OCI-LY7 (cell line): ENCODE data around the gene SLC9A3. TPM values are rescaled to one million over a fixed set of nuclear protein-coding genes. Genes with fewer than 3 reads are reported as not detected.

Experiments used
- BruUV-seq: library from RNA; stranded (reverse); fragments of 400-500 nt; replicated peaks from 2 replicates; lab custom pipeline; 2021; lab: Mats Ljungman, UMichigan
- CTCF ChIA-PET: fragments of 300-600 bp; sonication (Branson Sonifier 250); formaldehyde crosslinking; loops from one replicate; lab custom pipeline; 2022; ENCODE audit warnings: antibody characterized with exemption; ENCODE audit not compliant: unreplicated experiment; lab: Charles Lee
- POLR2A ChIA-PET: fragments of 300-600 bp; sonication (Branson Sonifier 250); formaldehyde crosslinking; loops from one replicate; lab custom pipeline; 2022; ENCODE audit warnings: antibody characterized with exemption; lab: Charles Lee
- DNase-seq: peaks from one replicate; pipeline ENCODE4 v3.0.0-alpha.2; 2015; ENCODE audit warnings: low spot score
- H2AFZ ChIP-seq: fragments of 200-600 bp; sonication (generic), shearing (Covaris generic); 2 replicates; pipeline ENCODE4 v1.6.1; 2014; ENCODE audit warnings: mild to moderate bottlenecking, antibody characterized with exemption, low read length, moderate library complexity
- H3K27ac ChIP-seq: fragments of 200-600 bp; sonication (generic); 2 replicates; pipeline ENCODE4 v1.5.1; 2014; ENCODE audit warnings: mixed run types, low read depth, mild to moderate bottlenecking, moderate library complexity, low read length, inconsistent platforms; ENCODE audit not compliant: poor library complexity, severe bottlenecking
- H3K36me3 ChIP-seq: fragments of 200-600 bp; sonication (generic); 2 replicates; pipeline ENCODE4 v1.6.1; 2014; ENCODE audit warnings: mild to moderate bottlenecking, antibody characterized with exemption, low read length, moderate library complexity, mixed read lengths; ENCODE audit not compliant: insufficient read depth
- H3K4me1 ChIP-seq: fragments of 200-600 bp; sonication (generic); 2 replicates; pipeline ENCODE4 v1.5.1; 2014; ENCODE audit warnings: mild to moderate bottlenecking, low read length; ENCODE audit not compliant: insufficient read depth, poor library complexity, severe bottlenecking
- H3K4me2 ChIP-seq: fragments of 200-600 bp; sonication (generic); 2 replicates; pipeline ENCODE4 v1.6.1; 2014; ENCODE audit warnings: mild to moderate bottlenecking, low read length
- H3K4me3 ChIP-seq: fragments of 200-600 bp; sonication (generic); 2 replicates; pipeline ENCODE4 v1.5.1; 2014; ENCODE audit warnings: mild to moderate bottlenecking, low read depth, low read length; ENCODE audit not compliant: poor library complexity, severe bottlenecking
- H3K79me2 ChIP-seq: fragments of 200-600 bp; sonication (generic); 2 replicates; pipeline ENCODE4 v1.6.1; 2016; ENCODE audit warnings: low read depth, mild to moderate bottlenecking, low read length, moderate library complexity, mixed read lengths; ENCODE audit not compliant: insufficient read depth
- H3K9me2 ChIP-seq: fragments of 200-600 bp; sonication (generic); 2 replicates; pipeline ENCODE4 v1.6.1; 2016; ENCODE audit warnings: mild to moderate bottlenecking, low read length, mixed read lengths; ENCODE audit not compliant: insufficient read depth
- H3K9me3 ChIP-seq: fragments of 200-600 bp; sonication (generic); 2 replicates; pipeline ENCODE4 v1.6.1; 2014; ENCODE audit warnings: mild to moderate bottlenecking, mixed run types, low read length, mixed read lengths
- H4K20me1 ChIP-seq: fragments of 200-600 bp; sonication (generic); 2 replicates; pipeline ENCODE4 v1.6.1; 2014; ENCODE audit warnings: mild to moderate bottlenecking, antibody characterized with exemption, low read length, moderate library complexity, mixed read lengths; ENCODE audit not compliant: insufficient read depth
- EZH2phosphoT487 ChIP-seq: fragments of 200-600 bp; sonication (generic); IDR thresholded peaks from 2 replicates; pipeline ENCODE4 v1.6.1; 2018; ENCODE audit warnings: low read depth, borderline replicate concordance, mild to moderate bottlenecking, mixed run types, antibody characterized with exemption, low read length, moderate library complexity, mixed read lengths
- intact Hi-C: fragments of 100-400 bp; cut with micrococcal nuclease; formaldehyde crosslinking; loops from one replicate; pipeline ENCODE4 v1.10.0; 2022; ENCODE audit not compliant: unreplicated experiment
- total RNA-seq, 2 experiments: library from RNA; depleted of rRNA in 1 of 2; stranded (reverse); fragments of >200 nt in 1 of 2; shearing (Covaris generic) in 1 of 2; gene quantifications; 2 replicates each; pipeline ENCODE4 v1.2.3, GENCODE V29; 2014 to 2022
- TF ChIP-seq, protein P1 (sequence below): fragments of 200-600 bp; sonication (generic); conservative IDR thresholded peaks from 2 replicates; pipeline ENCODE4 v1.5.1; 2014; ENCODE audit warnings: mild to moderate bottlenecking, antibody characterized with exemption, low read length, moderate library complexity, mixed read lengths

SLC9A3 gene
- total RNA-seq, 2 experiments from 2014 or later: 2.0 to 4.3 TPM

DNA sequence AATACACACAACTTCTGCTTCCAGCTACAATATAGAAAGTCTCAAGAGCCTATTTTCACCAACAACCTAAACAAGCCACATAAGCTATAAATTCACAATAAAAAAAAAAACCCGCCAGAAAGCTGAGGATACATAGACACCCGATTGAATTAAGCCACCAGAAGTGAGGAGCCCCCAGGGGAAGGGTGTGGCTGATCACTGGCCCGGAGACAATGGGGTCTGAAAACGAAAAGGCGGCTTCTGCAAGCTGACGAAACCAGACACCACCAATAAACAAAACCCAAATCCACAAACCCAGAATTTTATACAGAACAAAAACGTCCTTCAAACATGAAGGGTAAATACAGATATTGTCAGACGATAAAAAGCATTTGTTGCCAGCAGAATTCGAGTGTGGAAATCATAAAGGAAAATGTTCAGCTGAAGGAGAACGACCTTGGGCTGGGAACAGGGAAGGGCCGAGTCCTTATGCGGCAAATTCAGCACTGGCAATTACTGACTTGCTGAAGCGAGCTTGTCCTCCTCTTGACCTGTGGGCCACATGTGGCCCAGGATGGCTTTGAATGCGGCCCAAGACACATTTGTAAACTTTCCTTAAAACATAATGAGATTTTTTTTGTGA, 48.3 kb upstream of the SLC9A3 start:
- no peak for DNase-seq
- intact Hi-C loops: no loop called here
- no peaks in the 10 kb centered on the region for H3K36me3 ChIP-seq
- H3K9me2 ChIP-seq: no peaks in the 10 kb centered on the region
- BruUV-seq: no TSS peak
- no peak overlapping the region for H3K27ac ChIP-seq
- no peaks in the 10 kb centered on the region for H3K79me2 ChIP-seq
- ChIA-PET POLR2A (interaction anchor here (0.6 kb wide), 1 partner anchor 1128 kb away, joined by 3 read pairs; no protein-coding TSS in a partner anchor), CTCF (no interaction called here)
- no peaks in the 10 kb centered on the region for H3K4me1 ChIP-seq
- no peak overlapping the region for H3K4me3 ChIP-seq
- no peaks in the 10 kb centered on the region for H4K20me1 ChIP-seq
- peaks cover 9% of the 10 kb centered on the region; the same call in 1 of the 2 replicates for H3K9me3 ChIP-seq
- no peak overlapping the region for H3K4me2 ChIP-seq
- no peak overlapping the region for H2AFZ ChIP-seq
- TF ChIP-seq, protein P1, sequence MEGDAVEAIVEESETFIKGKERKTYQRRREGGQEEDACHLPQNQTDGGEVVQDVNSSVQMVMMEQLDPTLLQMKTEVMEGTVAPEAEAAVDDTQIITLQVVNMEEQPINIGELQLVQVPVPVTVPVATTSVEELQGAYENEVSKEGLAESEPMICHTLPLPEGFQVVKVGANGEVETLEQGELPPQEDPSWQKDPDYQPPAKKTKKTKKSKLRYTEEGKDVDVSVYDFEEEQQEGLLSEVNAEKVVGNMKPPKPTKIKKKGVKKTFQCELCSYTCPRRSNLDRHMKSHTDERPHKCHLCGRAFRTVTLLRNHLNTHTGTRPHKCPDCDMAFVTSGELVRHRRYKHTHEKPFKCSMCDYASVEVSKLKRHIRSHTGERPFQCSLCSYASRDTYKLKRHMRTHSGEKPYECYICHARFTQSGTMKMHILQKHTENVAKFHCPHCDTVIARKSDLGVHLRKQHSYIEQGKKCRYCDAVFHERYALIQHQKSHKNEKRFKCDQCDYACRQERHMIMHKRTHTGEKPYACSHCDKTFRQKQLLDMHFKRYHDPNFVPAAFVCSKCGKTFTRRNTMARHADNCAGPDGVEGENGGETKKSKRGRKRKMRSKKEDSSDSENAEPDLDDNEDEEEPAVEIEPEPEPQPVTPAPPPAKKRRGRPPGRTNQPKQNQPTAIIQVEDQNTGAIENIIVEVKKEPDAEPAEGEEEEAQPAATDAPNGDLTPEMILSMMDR: no peak
- TF ChIP-seq EZH2phosphoT487: no peak

DNA sequence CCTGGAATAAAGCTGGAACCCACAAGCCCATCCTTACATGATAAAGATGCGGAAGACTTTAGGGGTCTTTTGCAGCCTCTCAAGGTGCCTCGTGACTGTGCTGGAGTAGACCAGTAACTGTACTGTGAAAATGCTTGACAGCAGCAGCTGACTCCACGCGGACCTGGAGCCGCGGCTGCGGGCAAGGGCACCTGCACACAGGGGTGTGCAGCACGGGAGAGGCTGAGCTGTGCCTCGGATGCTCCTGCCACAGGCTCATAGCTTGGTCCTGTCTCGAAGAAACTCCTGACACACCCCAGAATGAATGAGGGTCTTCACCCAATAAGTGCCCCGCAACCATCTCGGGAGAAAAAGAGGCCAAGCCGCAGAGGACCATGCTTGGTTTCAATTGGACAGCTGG, 47.5 kb upstream of the SLC9A3 start:
- intact Hi-C loops: no loop called here
- no peak for DNase-seq
- Histone ChIP-seq H3K4me2 (no peak overlapping the region), H3K79me2 (no peaks in the 10 kb centered on the region), H3K9me2 (no peaks in the 10 kb centered on the region), H3K4me1 (no peaks in the 10 kb centered on the region), H4K20me1 (no peaks in the 10 kb centered on the region), H3K9me3 (peaks cover 5% of the 10 kb centered on the region; the same call in 1 of the 2 replicates), H3K27ac (no peak overlapping the region), H3K4me3 (no peak overlapping the region), H2AFZ (no peak overlapping the region), H3K36me3 (no peaks in the 10 kb centered on the region)
- TF ChIP-seq, protein P1: no peak
- TF ChIP-seq EZH2phosphoT487: no peak
- CTCF ChIA-PET: no interaction called here
- POLR2A ChIA-PET: interaction anchor here (0.6 kb wide), 2 partner anchors 380 to 1129 kb away, joined by 3 to 4 read pairs; partner anchors contain the start of gene LRRC14B
- BruUV-seq: no TSS peak

DNA sequence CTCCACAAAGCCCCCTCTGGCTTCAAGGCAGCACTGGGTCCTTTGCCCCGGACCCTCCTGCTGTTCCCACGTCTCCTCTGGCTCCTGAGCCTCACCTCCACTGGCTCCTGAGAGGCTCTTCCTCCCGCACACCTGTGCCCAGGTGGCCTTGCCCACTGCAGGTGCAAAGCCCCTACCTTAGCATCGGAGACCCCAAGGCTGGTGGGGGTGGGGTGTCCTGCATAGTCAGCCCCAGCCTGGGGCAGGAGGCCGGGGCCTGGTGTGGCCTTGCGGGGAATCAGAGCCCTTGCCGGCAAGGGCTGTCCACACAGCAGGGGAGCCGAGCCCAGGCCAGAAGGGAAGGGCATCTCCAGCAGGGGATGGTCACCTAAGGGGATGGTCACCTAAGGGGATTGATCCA, 46.6 kb upstream of the SLC9A3 start:
- Histone ChIP-seq H4K20me1 (no peaks in the 10 kb centered on the region), H3K4me2 (no peak overlapping the region), H3K9me2 (no peaks in the 10 kb centered on the region), H3K9me3 (no peaks in the 10 kb centered on the region), H3K4me1 (no peaks in the 10 kb centered on the region), H3K79me2 (no peaks in the 10 kb centered on the region), H3K36me3 (no peaks in the 10 kb centered on the region), H3K4me3 (no peak overlapping the region), H3K27ac (no peak overlapping the region), H2AFZ (no peak overlapping the region)
- ChIA-PET POLR2A (no interaction called here), CTCF (no interaction called here)
- BruUV-seq: no TSS peak
- intact Hi-C loops: no loop called here
- no peak for DNase-seq
- TF ChIP-seq, protein P1: no peak
- no peak for TF ChIP-seq EZH2phosphoT487
